B cell (primary cell): Measurements from ENCODE around the gene ITGA7. TPM values are rescaled to one million over a fixed set of nuclear protein-coding genes. Genes with fewer than 3 reads are reported as not detected.

Source experiments
- ATAC-seq: fragments of 200-7000 bp; cut with Tn5 transposase; one replicate; pipeline ENCODE4 v1.10.0; 2021; ENCODE audit warnings: low read depth, mild to moderate bottlenecking, moderate number of reproducible peaks, moderate library complexity
- CTCF ChIA-PET: fragments of 350-600 bp; sonication (Branson Sonifier 250); formaldehyde crosslinking; loops from one replicate; lab custom pipeline; 2021; ENCODE audit warnings: antibody characterized with exemption, inconsistent platforms; lab: Charles Lee
- POLR2A ChIA-PET: fragments of 350-600 bp; sonication (Branson Sonifier 250); formaldehyde crosslinking; loops from one replicate; lab custom pipeline; 2021; ENCODE audit warnings: antibody characterized with exemption; lab: Charles Lee
- DNase-seq: peaks from one replicate; pipeline ENCODE4 v3.0.0; 2013
- H2AFZ ChIP-seq: 2 replicates; pipeline ENCODE4 v1.6.1; 2012; ENCODE audit warnings: mild to moderate bottlenecking, low read depth, low read length; ENCODE audit not compliant: insufficient read depth, poor library complexity, severe bottlenecking
- H3K27ac ChIP-seq, 2 donors: 1 replicate in 1 of 2; 2 replicates in 1 of 2; pipeline ENCODE4 v1.5.1; 2012 to 2013; ENCODE audit warnings: low read length in 2 of 2, mild to moderate bottlenecking in 2 of 2, moderate library complexity in 1 of 2
- H3K27me3 ChIP-seq, 4 experiments: fragments of 200-600 bp in 1 of 4; sonication (generic) in 1 of 4; replicated peaks in 1 of 4; 1 replicate in 2 of 4; 2 replicates in 2 of 4; pipeline versions ENCODE4 v1.6.1 to v1.7.0; 2013 to 2016; ENCODE audit warnings: low read length in 3 of 4, mild to moderate bottlenecking in 2 of 4, mixed read lengths in 1 of 4, moderate library complexity in 1 of 4; ENCODE audit not compliant: insufficient read depth in 4 of 4, control insufficient read depth in 3 of 4; ENCODE audit errors: control extremely low read depth in 1 of 4
- H3K36me3 ChIP-seq, 2 experiments: replicated peaks in 1 of 2; 1 replicate in 1 of 2; 2 replicates in 1 of 2; pipeline versions ENCODE4 v1.6.1 to v1.7.1; 2013; ENCODE audit warnings: low read length in 1 of 2; ENCODE audit not compliant: insufficient read depth in 2 of 2, control insufficient read depth in 1 of 2; ENCODE audit errors: control extremely low read depth in 1 of 2, extremely low read depth in 1 of 2
- H3K4me1 ChIP-seq, 2 donors: fragments of 200-600 bp in 1 of 2; sonication (generic) in 1 of 2; 1 replicate in 1 of 2; 2 replicates in 1 of 2; pipeline versions ENCODE4 v1.5.1 to v1.6.1; 2013 to 2017; ENCODE audit warnings: low read length in 2 of 2; ENCODE audit not compliant: control insufficient read depth in 2 of 2, insufficient read depth in 2 of 2
- H3K4me2 ChIP-seq: replicated peaks from 2 replicates; pipeline ENCODE3; 2012; ENCODE audit warnings: mild to moderate bottlenecking, low read depth, low read length; ENCODE audit not compliant: poor library complexity, severe bottlenecking
- H3K4me3 ChIP-seq, 5 experiments: fragments of 200-600 bp in 1 of 5; sonication (generic) in 1 of 5; 1 replicate in 3 of 5; 2 replicates in 2 of 5; pipeline versions ENCODE4 v1.5.1 to v1.7.0; 2011 to 2016; ENCODE audit warnings: low read length in 4 of 5, mild to moderate bottlenecking in 4 of 5, low read depth in 2 of 5, control low read depth in 1 of 5, moderate library complexity in 1 of 5; ENCODE audit not compliant: insufficient read depth in 1 of 5; ENCODE audit errors: control extremely low read depth in 1 of 5, extremely low read depth in 1 of 5
- H3K79me2 ChIP-seq: fragments of 200-600 bp; sonication (generic); one replicate; pipeline ENCODE4 v1.6.0; 2016; ENCODE audit warnings: low read length; ENCODE audit not compliant: control insufficient read depth, insufficient read depth
- H3K9ac ChIP-seq: fragments of 200-600 bp; sonication (generic); 2 replicates; pipeline ENCODE4 v1.6.1; 2017; ENCODE audit warnings: mild to moderate bottlenecking, low read length, moderate library complexity
- H3K9me3 ChIP-seq, 3 donors: one replicate each; pipeline versions ENCODE4 v1.6.1 to v1.7.1; 2013; ENCODE audit warnings: low read length in 2 of 3; ENCODE audit not compliant: control insufficient read depth in 2 of 3, insufficient read depth in 1 of 3; ENCODE audit errors: control extremely low read depth in 1 of 3
- H4K20me1 ChIP-seq: 2 replicates; pipeline ENCODE4 v1.6.0; 2012; ENCODE audit warnings: mild to moderate bottlenecking, low read length; ENCODE audit not compliant: insufficient read depth, control insufficient read depth, poor library complexity, severe bottlenecking
- H3K27ac Mint-ChIP-seq: one replicate; pipeline ENCODE4 v1.8.0; 2021; ENCODE audit warnings: mixed read lengths
- H3K27me3 Mint-ChIP-seq: one replicate; pipeline ENCODE4 v1.8.0; 2021; ENCODE audit warnings: mixed read lengths
- H3K4me1 Mint-ChIP-seq: one replicate; pipeline ENCODE4 v1.8.0; 2021; ENCODE audit warnings: mixed read lengths
- H3K4me3 Mint-ChIP-seq: one replicate; pipeline ENCODE4 v1.8.0; 2021; ENCODE audit warnings: mixed read lengths
- H3K9me3 Mint-ChIP-seq: one replicate; pipeline ENCODE4 v1.8.0; 2022; ENCODE audit warnings: mixed read lengths; ENCODE audit not compliant: insufficient read depth
- CTCF ChIP-seq: fragments of 200-600 bp; IDR thresholded peaks from one replicate; pipeline ENCODE4 v1.8.0; 2022; ENCODE audit warnings: antibody characterized with exemption, mild to moderate bottlenecking
- EZH2 ChIP-seq: IDR thresholded peaks from 2 replicates; pipeline ENCODE4 v1.6.1; 2012; ENCODE audit warnings: borderline replicate concordance, low read depth, mild to moderate bottlenecking, moderate library complexity, low read length; ENCODE audit not compliant: insufficient read depth, poor library complexity, severe bottlenecking
- WGBS: methylation state at CpG from one replicate; pipeline ENCODE4 v1.1.5; 2013; ENCODE audit warnings: missing lambda C conversion rate; ENCODE audit not compliant: insufficient coverage; 5-methylcytosine and 5-hydroxymethylcytosine counted together
- intact Hi-C: fragments of 100-400 bp; cut with micrococcal nuclease; formaldehyde crosslinking; loops from one replicate; pipeline ENCODE4 v1.10.0; 2022
- polyA plus RNA-seq: library from polyadenylated mRNA; depleted of rRNA; stranded (reverse); fragments of >200 nt; gene quantifications from 2 replicates; pipeline ENCODE4 v1.2.3, GENCODE V29; 2012
- total RNA-seq, 2 donors: library from RNA; stranded (reverse); fragments of 120-200 nt in 1 of 2; gene quantifications; 1 replicate in 1 of 2; 2 replicates in 1 of 2; pipeline versions ENCODE4 v1.2.3 to v1.2.4, GENCODE V29; 2013 to 2022

Gene ITGA7
- total and polyA plus RNA-seq, 2 donors (not counting 1 experiment from before 2014, with no cell fraction given): 2.4 to 3.3 TPM

- Histone ChIP-seq H3K36me3 (peaks cover 0 to 21% of the 10 kb centered on the region in 2 experiments), H3K27me3 (no peaks in the 10 kb centered on the region), H3K9me3 (no peaks in the 10 kb centered on the region), H3K27ac (no peak overlapping the region), H4K20me1 (peaks cover 23% of the 10 kb centered on the region), H3K4me3 (no peak overlapping the region), H3K4me1 (peaks cover 16 to 35% of the 10 kb centered on the region in 2 donors), H3K4me2 (no peak overlapping the region), H3K79me2 (peaks cover 25% of the 10 kb centered on the region), H2AFZ (no peak overlapping the region), H3K9ac (no peak overlapping the region)
- intact Hi-C loops: no loop called here
- H3K27me3 Mint-ChIP-seq: no peaks in the 10 kb centered on the region
- ATAC-seq: no peak
- peaks cover 42% of the 10 kb centered on the region for H3K4me1 Mint-ChIP-seq
- H3K4me3 Mint-ChIP-seq: no peak overlapping the region
- TF ChIP-seq EZH2 (no peak), CTCF (no peak)
- POLR2A ChIA-PET: no interaction called here
- CTCF ChIA-PET: interaction anchor here (1.7 to 11.0 kb wide), 4 partner anchors 10 to 72 kb away, joined by 7 to 147 read pairs (median 16); partner anchors contain the start of gene CD63
- no peak overlapping the region for H3K27ac Mint-ChIP-seq
- no peak for DNase-seq
- 86% methylated on average over 4 of the region's 4 CpGs for WGBS
- no peaks in the 10 kb centered on the region for H3K9me3 Mint-ChIP-seq
These were observed 11.0 kb upstream of the ITGA7 start for GRCh38 chr12:55718624-55719275.

- Histone ChIP-seq H4K20me1 (peaks cover 23% of the 10 kb centered on the region), H3K79me2 (peaks cover 25% of the 10 kb centered on the region), H3K27ac (no peak overlapping the region), H3K9me3 (no peaks in the 10 kb centered on the region), H3K36me3 (peaks cover 0 to 18% of the 10 kb centered on the region in 2 experiments), H3K4me1 (peaks cover 16 to 31% of the 10 kb centered on the region in 2 donors), H3K27me3 (no peaks in the 10 kb centered on the region), H2AFZ (no peak overlapping the region), H3K9ac (no peak overlapping the region), H3K4me3 (no peak overlapping the region), H3K4me2 (no peak overlapping the region)
- ATAC-seq: no peak
- peaks cover 38% of the 10 kb centered on the region for H3K4me1 Mint-ChIP-seq
- no CpG with 5 or more reads among the region's 4 CpGs for WGBS
- H3K27ac Mint-ChIP-seq: peak overlapping the region; percentile 20
- CTCF ChIA-PET: interaction anchor here (0.6 to 11.0 kb wide), 5 partner anchors 10 to 407 kb away, joined by 3 to 147 read pairs (median 9); partner anchors contain the start of gene CD63
- no peaks in the 10 kb centered on the region for H3K9me3 Mint-ChIP-seq
- DNase-seq: no peak
- TF ChIP-seq EZH2: no peak
- no peak for TF ChIP-seq CTCF
- no peaks in the 10 kb centered on the region for H3K27me3 Mint-ChIP-seq
- POLR2A ChIA-PET: no interaction called here
- intact Hi-C loops: no loop called here
- H3K4me3 Mint-ChIP-seq: peak overlapping the region; percentile 98
These were observed 10.3 kb upstream of the ITGA7 start for GRCh38 chr12:55718015-55718414.
